HG02840 (cell line): ENCODE measurements around the gene CES1.
"Not testable (repeated sequence)": the region's sequence is repeated elsewhere in the genome, so short reads cannot be mapped to it uniquely, and the experiment has no call there.

Experiments used
- ATAC-seq: cut with Tn5 transposase; IDR thresholded peaks from one replicate; pipeline ENCODE4 v1.9.1; 2021; ENCODE audit warnings: mild to moderate bottlenecking, moderate library complexity, moderate number of reproducible peaks; ENCODE audit not compliant: unreplicated experiment, low FRiP score

The CES1 gene

GRCh38 chr16:55805104-55805503 is 27.8 kb downstream of the CES1 start:
- ATAC-seq = not testable (repeated sequence)

- ATAC-seq = not testable (repeated sequence)
Measured at GRCh38 chr16:55803681-55804080, 29.2 kb downstream of the CES1 start.

DNA sequence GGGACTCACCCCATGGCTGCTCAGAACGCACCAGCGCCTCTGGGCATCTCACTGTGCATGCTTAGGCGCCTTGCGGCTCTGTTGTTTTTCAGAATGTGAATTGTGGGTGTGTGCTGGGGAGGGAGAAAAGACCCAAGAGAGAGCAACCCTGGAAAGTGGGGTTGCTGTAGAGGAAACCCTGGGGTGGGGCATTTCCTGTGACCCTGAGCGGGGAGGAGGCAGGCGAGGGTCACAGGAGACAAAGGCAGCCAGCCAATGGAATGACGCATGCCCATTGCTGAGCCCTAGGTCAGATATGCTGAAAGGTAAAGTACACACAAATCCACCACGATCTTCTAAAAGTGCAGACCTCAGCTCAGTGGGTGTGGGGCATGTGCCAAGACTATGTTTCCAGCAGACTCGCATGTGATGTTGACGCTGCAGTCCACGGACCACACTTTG is 39.9 kb downstream of the CES1 start:
- ATAC-seq = not testable (repeated sequence)

DNA sequence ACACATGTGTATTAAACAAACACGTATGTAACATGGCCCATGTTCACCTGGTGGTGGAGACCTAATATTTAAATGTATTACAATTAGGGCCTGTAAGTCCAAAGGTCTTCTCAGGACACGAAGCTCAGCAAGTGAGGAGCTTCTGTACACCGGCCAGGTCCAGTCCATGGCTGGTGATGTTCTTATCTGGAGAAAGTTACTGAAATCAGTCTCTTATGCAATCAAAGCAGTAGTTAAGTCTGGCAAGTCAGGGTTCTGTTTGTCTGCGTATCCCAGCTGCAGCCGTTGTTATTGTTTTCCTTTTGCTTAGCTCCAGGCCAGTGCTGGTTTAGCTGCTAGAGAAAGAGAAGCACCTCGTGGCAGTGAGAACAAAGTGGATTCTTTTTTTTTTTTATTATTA is 41.4 kb downstream of the CES1 start:
- not testable (repeated sequence) for ATAC-seq

- not testable (repeated sequence) for ATAC-seq
Measured at GRCh38 chr16:55790240-55790639, 42.7 kb downstream of the CES1 start.

GRCh38 chr16:55782793-55783091 is 50.2 kb downstream of the CES1 start:
- ATAC-seq = not testable (repeated sequence)

DNA sequence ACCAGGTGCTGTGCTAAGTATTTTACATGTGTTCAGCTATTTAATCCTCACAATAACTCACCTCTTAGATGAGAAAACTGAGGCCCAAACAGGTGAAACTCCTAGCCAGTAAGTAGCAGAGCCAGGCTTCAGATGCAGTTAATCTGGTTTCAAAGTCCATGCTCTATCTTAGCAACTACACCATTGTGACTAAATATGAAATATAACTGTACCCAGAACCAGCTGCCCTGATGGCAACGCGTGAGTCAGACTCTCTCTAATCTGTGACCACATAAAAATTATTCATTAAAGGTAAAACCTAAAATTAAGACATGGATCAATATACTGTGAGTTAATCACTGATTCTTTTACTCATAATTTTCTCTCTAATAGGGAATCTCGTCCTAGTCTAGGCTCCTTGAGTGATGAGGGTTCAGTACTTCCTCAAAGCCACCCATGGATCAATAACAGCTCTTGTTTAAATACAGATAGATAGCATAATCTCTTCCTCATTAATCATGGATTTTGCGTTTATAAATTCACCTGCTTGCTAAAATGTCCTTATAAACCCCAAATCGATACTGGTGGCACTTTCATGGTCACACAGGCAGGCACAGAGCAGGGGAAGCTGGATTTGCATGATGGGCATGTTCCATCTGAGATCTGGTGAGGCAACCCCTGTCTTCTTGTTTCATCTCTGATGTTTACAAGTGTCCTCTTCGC is 50.7 kb downstream of the CES1 start:
- not testable (repeated sequence) for ATAC-seq

DNA sequence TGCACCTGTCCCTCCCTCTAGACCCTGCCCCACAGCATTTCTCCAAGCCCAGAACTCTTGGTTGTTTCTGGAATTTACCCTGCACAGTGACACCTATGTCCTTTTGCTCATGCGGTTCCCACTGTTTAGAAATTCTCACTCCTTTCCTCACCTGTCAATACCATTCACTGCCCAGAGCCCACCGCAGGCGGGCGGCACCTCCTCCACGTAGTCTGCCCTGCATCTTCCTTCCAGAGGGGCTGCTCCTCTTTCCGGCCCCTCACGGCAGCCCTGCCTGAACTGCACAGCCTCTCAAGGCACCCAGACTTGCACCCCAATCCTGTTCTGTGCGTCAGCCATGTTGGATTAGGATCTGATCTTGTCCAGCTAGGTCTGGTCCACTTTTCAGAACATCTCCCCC is 51.4 kb downstream of the CES1 start:
- not testable (repeated sequence) for ATAC-seq

GRCh38 chr16:55780095-55780407 is 52.8 kb downstream of the CES1 start:
- ATAC-seq = not testable (repeated sequence)

- no peak for ATAC-seq
Measured at GRCh38 chr16:55779402-55780094, 53.3 kb downstream of the CES1 start.

- no peak for ATAC-seq
Measured at GRCh38 chr16:55778757-55779156, 54.1 kb downstream of the CES1 start.

- no peak for ATAC-seq
Measured at GRCh38 chr16:55775857-55776256, 57.0 kb downstream of the CES1 start.

DNA sequence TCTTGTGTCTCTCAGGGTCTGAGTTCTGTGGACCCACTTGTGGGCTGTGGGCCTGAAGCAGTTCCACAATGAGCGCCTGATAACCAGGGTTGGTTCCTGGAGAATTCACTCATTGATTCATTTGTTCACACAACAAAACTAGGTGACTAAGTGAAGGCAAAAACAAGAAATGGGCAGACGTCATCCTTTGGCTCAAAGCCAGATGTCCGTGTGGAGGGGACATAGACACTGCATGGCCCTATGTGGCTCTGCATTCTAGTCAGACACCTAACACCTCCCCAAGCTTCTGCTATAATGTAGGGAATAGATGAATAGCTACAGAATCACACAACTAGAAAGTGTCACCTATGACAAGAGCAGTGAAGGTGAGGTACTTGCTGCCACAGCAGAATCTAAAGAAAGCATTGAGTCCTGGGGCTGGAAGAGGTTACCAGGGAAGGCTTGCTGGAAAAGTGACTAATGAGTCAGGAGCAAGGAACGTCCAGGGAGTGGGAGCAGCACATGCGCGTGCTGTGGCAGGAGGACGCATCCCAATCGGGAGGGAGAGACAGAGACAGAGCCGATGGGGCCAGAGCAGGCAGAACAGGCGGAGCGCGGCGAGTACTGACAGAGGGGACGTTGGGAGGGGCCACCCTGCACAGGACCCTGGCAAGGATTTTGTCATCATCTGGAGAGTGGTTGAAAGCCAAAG is 58.9 kb downstream of the CES1 start:
- ATAC-seq = no peak

DNA sequence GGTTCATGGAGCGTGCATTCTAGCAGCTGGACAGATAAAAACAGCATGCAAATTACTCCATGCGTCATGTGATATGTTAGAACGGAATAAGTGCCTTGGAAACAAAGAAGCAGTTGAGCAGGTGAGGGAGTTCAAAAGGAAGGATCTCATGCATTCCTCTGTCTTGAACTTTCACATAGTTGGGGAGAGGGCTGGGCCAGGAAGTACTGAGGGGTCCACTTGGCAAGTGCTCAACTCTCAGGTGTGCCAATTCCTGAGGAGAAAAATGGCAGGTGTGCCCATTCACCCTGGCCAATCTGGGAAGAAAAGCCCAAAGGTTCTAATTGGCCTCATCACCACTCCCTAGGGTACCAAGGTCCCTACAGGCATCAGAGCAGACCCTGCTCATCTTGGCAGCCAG is 67.7 kb downstream of the CES1 start:
- ATAC-seq = no peak

- no peak for ATAC-seq
Measured at GRCh38 chr16:55760310-55761001, 72.4 kb downstream of the CES1 start.

DNA sequence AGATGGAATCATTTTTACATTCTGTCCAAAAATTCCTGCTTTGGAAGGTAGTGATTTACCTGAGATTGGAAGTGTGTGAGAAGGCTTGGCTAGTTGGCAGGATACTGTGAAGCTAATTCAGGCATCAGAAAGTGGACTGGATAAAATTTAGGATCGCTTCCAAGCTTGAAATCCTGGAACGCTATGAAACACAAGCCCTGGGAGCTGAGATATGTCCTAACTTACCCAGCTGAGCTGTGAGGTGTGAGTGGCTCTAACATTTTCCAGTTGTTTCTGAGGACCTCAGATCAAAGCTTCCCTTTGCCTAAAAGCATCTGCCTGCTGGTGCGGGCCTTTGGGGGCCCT is 73.0 kb downstream of the CES1 start:
- not testable (repeated sequence) for ATAC-seq

DNA sequence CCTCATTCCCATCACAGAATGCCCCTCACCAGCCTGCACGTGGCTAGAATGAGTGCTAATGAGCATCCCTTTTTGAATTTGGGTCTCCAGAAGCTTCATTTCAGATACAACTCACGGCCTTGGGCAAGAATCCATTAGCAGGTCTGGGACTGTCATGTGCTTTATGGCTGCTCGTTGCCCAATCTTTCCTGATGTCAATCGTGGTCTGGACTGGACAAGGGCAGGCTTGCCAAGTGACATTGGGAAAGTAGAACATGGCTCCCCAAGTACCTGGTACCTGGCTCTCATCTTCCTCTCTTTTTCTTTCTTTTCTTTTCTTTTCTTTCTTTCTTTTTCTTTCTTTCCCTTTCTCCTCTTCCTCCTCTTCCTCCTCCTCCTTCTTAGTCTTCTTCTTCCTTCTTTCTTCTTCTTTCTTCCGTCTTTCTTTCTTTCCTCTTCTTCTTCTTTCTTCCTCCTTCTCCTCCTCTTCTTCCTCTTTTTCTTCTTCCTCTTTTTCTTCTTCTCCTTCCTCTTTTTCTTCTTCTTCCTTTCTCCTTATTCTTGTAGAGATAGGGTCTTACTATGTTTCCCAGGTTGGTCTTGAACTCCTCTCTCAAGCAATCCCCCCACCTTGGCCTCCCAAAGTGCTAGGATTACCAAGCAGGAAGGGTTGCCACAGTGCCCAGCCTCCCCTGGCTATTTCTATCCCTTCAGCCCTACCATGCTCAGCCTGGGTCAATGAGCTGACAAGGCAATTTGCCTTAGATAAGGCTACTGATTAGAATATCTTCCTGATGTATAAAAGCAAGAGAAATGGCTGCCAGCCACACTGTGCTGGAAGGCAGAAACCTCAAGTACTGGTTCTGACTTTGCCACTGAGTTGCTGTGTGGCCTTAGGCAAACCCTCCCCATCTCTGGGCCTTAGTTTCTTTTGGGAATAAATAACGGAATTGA is 75.0 kb downstream of the CES1 start:
- not testable (repeated sequence) for ATAC-seq

DNA sequence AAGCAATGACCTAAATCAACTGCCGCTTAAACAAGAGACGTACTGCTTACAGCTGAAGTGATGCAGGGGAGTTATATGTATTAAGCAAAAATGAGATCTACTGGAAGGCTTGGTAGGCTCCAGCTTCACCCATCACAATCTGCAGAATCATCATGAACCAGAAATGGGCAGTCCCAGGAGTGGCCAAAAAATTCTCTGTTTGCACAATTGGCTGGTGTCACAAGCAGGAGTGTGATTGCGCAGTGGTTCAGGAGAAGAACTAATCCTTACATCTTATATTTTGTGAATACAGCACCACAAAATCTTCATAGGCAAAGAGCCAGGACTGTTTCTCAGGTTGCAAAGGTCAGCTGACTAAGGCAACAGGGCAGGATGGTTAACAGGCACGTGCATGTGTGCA is 75.9 kb downstream of the CES1 start:
- no peak for ATAC-seq

GRCh38 chr16:55754056-55754455 is 78.8 kb downstream of the CES1 start:
- ATAC-seq = no peak

GRCh38 chr16:55753145-55753631 is 79.7 kb downstream of the CES1 start:
- ATAC-seq = not testable (repeated sequence)
